Progenitor cell of endocrine pancreas (in vitro differentiated cells): ENCODE results near the gene HAND1. TPM values are rescaled to one million over a fixed set of nuclear protein-coding genes. Genes with fewer than 3 reads are reported as not detected.

Source experiments
- DNase-seq: peaks from one replicate; pipeline ENCODE4 v3.0.0; 2021; ENCODE audit warnings: low spot score; ENCODE audit not compliant: unreplicated experiment
- H3K27ac Mint-ChIP-seq: 2 replicates; pipeline ENCODE4 v1.8.0; 2021; ENCODE audit warnings: mild to moderate bottlenecking, moderate library complexity, mixed read lengths
- H3K27me3 Mint-ChIP-seq: 2 replicates; pipeline ENCODE4 v1.8.0; 2021; ENCODE audit warnings: mixed read lengths
- H3K36me3 Mint-ChIP-seq: 2 replicates; pipeline ENCODE4 v1.8.0; 2022; ENCODE audit warnings: mixed read lengths; ENCODE audit not compliant: insufficient read depth
- H3K4me1 Mint-ChIP-seq: 2 replicates; pipeline ENCODE4 v1.8.0; 2021; ENCODE audit warnings: low read depth, mixed read lengths
- H3K4me3 Mint-ChIP-seq: 2 replicates; pipeline ENCODE4 v1.8.0; 2021; ENCODE audit warnings: low read depth, mild to moderate bottlenecking, moderate library complexity, mixed read lengths
- H3K9me3 Mint-ChIP-seq: 2 replicates; pipeline ENCODE4 v1.8.0; 2021; ENCODE audit warnings: low read depth, mixed read lengths
- total RNA-seq: library from RNA; stranded (reverse); gene quantifications from 2 replicates; pipeline ENCODE4 v1.2.1, GENCODE V29; 2021
- TF ChIP-seq, protein P1 (sequence below): fragments of 200-600 bp; sonication (generic); IDR thresholded peaks from one replicate; pipeline ENCODE4 v1.5.0; 2021; ENCODE audit warnings: antibody characterized with exemption, mild to moderate bottlenecking; ENCODE audit not compliant: unreplicated experiment

Gene HAND1
- total RNA-seq, 1 donor from 2014 or later, result 0.48 TPM

GRCh38 chr5:154506049-154506715, 28.2 kb upstream of the HAND1 start:
- TF ChIP-seq, protein P1, sequence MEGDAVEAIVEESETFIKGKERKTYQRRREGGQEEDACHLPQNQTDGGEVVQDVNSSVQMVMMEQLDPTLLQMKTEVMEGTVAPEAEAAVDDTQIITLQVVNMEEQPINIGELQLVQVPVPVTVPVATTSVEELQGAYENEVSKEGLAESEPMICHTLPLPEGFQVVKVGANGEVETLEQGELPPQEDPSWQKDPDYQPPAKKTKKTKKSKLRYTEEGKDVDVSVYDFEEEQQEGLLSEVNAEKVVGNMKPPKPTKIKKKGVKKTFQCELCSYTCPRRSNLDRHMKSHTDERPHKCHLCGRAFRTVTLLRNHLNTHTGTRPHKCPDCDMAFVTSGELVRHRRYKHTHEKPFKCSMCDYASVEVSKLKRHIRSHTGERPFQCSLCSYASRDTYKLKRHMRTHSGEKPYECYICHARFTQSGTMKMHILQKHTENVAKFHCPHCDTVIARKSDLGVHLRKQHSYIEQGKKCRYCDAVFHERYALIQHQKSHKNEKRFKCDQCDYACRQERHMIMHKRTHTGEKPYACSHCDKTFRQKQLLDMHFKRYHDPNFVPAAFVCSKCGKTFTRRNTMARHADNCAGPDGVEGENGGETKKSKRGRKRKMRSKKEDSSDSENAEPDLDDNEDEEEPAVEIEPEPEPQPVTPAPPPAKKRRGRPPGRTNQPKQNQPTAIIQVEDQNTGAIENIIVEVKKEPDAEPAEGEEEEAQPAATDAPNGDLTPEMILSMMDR, result no peak
- Mint-ChIP-seq H3K9me3 (no peaks in the 10 kb centered on the region), H3K4me1 (peaks cover 8% of the 10 kb centered on the region), H3K27ac (no peak overlapping the region), H3K36me3 (no peaks in the 10 kb centered on the region), H3K4me3 (no peak overlapping the region), H3K27me3 (peaks cover 60% of the 10 kb centered on the region)
- no peak for DNase-seq

DNA sequence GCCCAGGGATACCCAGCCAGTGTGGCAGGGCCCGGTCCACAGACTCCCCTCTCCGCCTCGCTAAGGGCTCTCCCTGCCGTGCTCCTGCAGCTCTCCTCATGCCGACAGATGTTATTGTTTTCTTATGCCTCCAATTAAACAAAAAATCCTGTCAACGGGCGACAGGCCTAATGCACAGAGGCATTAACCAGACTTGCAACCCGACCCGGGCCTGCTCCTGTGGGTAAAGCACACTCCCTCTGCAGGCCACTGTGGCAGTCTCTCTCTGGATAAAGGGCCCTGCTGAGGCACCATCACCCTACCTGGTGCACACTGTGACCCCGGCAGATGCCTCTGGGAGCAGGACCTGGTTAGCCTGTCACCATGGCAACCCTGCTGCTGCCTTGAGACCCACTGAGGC, 27.5 kb upstream of the HAND1 start:
- no peak overlapping the region for H3K4me3 Mint-ChIP-seq
- H3K4me1 Mint-ChIP-seq, result peaks cover 8% of the 10 kb centered on the region
- TF ChIP-seq, protein P1, result peak; percentile 27
- H3K9me3 Mint-ChIP-seq, result no peaks in the 10 kb centered on the region
- no peak overlapping the region for H3K27ac Mint-ChIP-seq
- H3K27me3 Mint-ChIP-seq, result peaks cover 59% of the 10 kb centered on the region
- no peaks in the 10 kb centered on the region for H3K36me3 Mint-ChIP-seq
- DNase-seq, result no peak

DNA sequence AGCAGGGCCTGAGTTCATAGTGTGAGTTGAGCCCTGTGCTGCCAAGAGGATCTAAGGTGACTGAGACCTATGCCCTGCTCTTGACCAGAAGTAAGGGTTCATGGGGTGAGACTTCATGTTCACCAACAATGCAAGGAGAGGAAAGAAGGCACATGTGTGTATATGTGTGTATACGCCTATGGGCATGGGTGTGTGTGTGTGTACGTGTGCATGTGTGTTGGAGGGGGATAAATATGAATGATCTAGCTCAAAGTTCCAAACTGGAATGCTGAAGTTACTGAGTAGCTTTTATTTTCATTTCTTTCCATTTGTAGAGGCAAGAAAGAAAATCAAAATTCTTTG, 25.6 kb upstream of the HAND1 start:
- TF ChIP-seq, protein P1, result no peak
- DNase-seq, result no peak
- Mint-ChIP-seq H3K36me3 (no peaks in the 10 kb centered on the region), H3K4me3 (no peak overlapping the region), H3K4me1 (peaks cover 2% of the 10 kb centered on the region), H3K27ac (no peak overlapping the region), H3K9me3 (no peaks in the 10 kb centered on the region), H3K27me3 (peaks cover 62% of the 10 kb centered on the region)

- H3K4me3 Mint-ChIP-seq, result no peak overlapping the region
- H3K27me3 Mint-ChIP-seq, result peaks cover 60% of the 10 kb centered on the region
- no peak overlapping the region for H3K27ac Mint-ChIP-seq
- no peaks in the 10 kb centered on the region for H3K36me3 Mint-ChIP-seq
- DNase-seq, result no peak
- TF ChIP-seq, protein P1, result no peak
- H3K9me3 Mint-ChIP-seq, result no peaks in the 10 kb centered on the region
- peaks cover 2% of the 10 kb centered on the region for H3K4me1 Mint-ChIP-seq
Measured at GRCh38 chr5:154502180-154502579, 24.2 kb upstream of the HAND1 start.

DNA sequence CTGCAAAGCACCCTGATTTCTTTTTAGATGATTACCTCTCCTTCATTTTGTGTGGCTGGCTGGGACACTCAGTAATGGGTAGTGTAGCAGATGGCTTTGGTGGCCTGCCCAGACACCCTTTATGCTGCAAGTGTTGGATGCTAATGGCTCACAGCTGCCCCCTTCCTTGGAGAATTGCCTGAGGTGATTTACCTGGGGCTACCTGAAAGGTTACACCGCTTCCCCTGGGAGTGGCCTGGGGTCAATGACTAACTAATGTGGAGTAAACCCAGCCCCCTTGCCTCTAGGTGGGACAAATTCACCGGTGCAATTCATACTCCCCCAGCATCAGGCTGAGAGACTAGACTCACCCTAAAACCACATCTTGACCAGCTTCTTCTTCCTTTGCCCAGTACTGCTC, 23.5 kb upstream of the HAND1 start:
- no peak for DNase-seq
- Mint-ChIP-seq H3K9me3 (no peaks in the 10 kb centered on the region), H3K4me3 (no peak overlapping the region), H3K27me3 (peaks cover 57% of the 10 kb centered on the region), H3K36me3 (no peaks in the 10 kb centered on the region), H3K4me1 (peaks cover 2% of the 10 kb centered on the region), H3K27ac (no peak overlapping the region)
- TF ChIP-seq, protein P1, result no peak
